Measurements from ENCODE around the gene CMIP.

DNA sequence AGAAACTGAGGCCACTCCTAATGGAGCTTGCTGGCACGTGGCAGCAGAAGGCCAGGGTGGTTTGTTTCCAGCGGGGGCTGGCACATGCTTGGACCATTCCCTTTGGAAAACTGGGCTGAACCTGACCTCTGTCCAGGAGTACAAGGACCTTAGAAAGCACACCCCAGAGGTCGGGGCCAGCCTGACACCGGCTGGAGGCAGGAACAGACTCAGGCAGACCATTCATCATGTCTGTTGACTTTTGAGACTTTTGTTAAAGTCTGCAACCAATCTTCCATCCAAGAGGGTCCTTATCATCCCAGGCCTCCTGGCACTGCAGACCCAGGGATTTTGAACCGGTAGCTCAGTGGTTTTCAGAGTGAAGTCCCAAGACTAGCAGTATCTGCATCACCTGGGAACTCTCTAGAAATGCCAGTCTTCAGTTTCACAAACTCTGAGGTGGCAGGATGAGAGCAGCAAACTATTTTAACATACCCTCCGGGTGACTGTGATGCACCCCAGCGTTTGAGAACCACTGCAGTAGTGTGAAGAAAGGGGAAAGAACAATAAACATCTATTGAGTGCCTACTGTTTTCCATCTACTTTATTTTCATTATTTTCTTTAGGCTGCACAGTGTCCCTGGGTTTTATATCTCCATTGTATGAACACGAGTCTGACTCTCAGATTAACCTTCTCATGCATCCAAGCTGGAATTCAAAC, 189.2 kb downstream of the CMIP start:
- TF ChIP-seq EP300 (IDR thresholded peaks at IDR 0.05) (no peak), POLR2AphosphoS5 (IDR thresholded peaks at IDR 0.05) (no peak), POLR2A (IDR thresholded peaks at IDR 0.05) (no peak)
- TF ChIP-seq, protein P1, sequence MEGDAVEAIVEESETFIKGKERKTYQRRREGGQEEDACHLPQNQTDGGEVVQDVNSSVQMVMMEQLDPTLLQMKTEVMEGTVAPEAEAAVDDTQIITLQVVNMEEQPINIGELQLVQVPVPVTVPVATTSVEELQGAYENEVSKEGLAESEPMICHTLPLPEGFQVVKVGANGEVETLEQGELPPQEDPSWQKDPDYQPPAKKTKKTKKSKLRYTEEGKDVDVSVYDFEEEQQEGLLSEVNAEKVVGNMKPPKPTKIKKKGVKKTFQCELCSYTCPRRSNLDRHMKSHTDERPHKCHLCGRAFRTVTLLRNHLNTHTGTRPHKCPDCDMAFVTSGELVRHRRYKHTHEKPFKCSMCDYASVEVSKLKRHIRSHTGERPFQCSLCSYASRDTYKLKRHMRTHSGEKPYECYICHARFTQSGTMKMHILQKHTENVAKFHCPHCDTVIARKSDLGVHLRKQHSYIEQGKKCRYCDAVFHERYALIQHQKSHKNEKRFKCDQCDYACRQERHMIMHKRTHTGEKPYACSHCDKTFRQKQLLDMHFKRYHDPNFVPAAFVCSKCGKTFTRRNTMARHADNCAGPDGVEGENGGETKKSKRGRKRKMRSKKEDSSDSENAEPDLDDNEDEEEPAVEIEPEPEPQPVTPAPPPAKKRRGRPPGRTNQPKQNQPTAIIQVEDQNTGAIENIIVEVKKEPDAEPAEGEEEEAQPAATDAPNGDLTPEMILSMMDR (IDR thresholded peaks at IDR 0.05): no peak

Data from sigmoid colon (tissue), 4 donors.